Naive B cell (primary cell): ENCODE results near the gene IL6. TPM values are rescaled to one million over a fixed set of nuclear protein-coding genes. Genes with fewer than 3 reads are reported as not detected.

ENCODE experiments used
- ATAC-seq, 2 donors: fragments of 150-1000 bp; cut with Tn5 transposase; 2 replicates each; pipeline ENCODE4 v1.10.0; 2021; ENCODE audit warnings: low read depth in 2 of 2, mild to moderate bottlenecking in 2 of 2, moderate library complexity in 2 of 2
- DNase-seq: peaks from one replicate; pipeline ENCODE4 v3.0.0; 2022
- H3K27ac Mint-ChIP-seq, 6 donors: one replicate each; pipeline ENCODE4 v1.8.0; 2020 to 2022; ENCODE audit warnings: mild to moderate bottlenecking in 6 of 6, mixed read lengths in 6 of 6, moderate library complexity in 5 of 6, inconsistent platforms in 2 of 6
- H3K27me3 Mint-ChIP-seq, 3 donors: one replicate each; pipeline ENCODE4 v1.8.0; 2021 to 2022; ENCODE audit warnings: mixed read lengths in 3 of 3, mild to moderate bottlenecking in 1 of 3
- H3K36me3 Mint-ChIP-seq, 2 donors: one replicate each; pipeline ENCODE4 v1.8.0; 2020 to 2022; ENCODE audit warnings: mixed read lengths in 2 of 2, inconsistent platforms in 1 of 2, mild to moderate bottlenecking in 1 of 2
- H3K4me1 Mint-ChIP-seq, 3 donors: one replicate each; pipeline ENCODE4 v1.8.0; 2020 to 2022; ENCODE audit warnings: mixed read lengths in 3 of 3, inconsistent platforms in 1 of 3, mild to moderate bottlenecking in 1 of 3, moderate library complexity in 1 of 3
- H3K4me3 Mint-ChIP-seq, 8 donors: one replicate each; pipeline ENCODE4 v1.8.0; 2020 to 2022; ENCODE audit warnings: mild to moderate bottlenecking in 8 of 8, mixed read lengths in 8 of 8, moderate library complexity in 8 of 8, inconsistent platforms in 2 of 8
- H3K9me3 Mint-ChIP-seq, 7 donors: one replicate each; pipeline ENCODE4 v1.8.0; 2020 to 2022; ENCODE audit warnings: mixed read lengths in 7 of 7, mild to moderate bottlenecking in 5 of 7, inconsistent platforms in 2 of 7, moderate library complexity in 1 of 7
- polyA plus RNA-seq, 6 donors: library from polyadenylated mRNA; unstranded; fragments of 300-500 nt; fragmentation: Illumina TruSeq; gene quantifications; one replicate each; pipeline ENCODE4 v1.2.3, GENCODE V29; 2021; ENCODE audit warnings: low read depth in 6 of 6

The IL6 gene
- polyA plus RNA-seq, 6 donors from 2014 or later, result 6.1 to 35.9 (median 9.4) TPM

DNA sequence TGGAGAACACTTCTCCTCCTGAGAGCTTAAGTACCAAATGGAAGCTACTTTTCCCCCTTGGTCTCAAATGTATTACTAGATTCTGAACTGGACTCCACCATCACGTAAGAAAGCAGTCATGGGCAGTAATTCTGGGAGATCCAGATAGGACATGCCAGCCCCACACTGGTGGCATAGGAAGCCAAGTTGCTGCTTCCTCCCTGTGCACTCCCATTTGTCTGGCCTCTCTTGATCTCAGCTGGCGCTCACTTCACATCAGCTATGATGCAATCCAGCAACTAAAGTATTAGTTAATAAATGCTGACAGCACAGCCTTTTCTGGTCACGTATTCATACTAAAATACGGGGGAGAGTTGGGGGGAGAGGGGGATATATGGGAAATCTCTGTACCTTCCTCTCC is 3.4 kb upstream of the IL6 start:
- Mint-ChIP-seq H3K4me3 (peak overlapping the region; percentile 59 to 87 (median 68)), H3K4me1 (peaks cover 76 to 95% (median 84%) of the 10 kb centered on the region in 3 donors), H3K27me3 (no peaks in the 10 kb centered on the region), H3K9me3 (no peaks in the 10 kb centered on the region), H3K36me3 (no peaks in the 10 kb centered on the region), H3K27ac (peak overlapping the region; percentile 63 to 97 (median 91))
- ATAC-seq (no peak), DNase-seq (no peak)

DNA sequence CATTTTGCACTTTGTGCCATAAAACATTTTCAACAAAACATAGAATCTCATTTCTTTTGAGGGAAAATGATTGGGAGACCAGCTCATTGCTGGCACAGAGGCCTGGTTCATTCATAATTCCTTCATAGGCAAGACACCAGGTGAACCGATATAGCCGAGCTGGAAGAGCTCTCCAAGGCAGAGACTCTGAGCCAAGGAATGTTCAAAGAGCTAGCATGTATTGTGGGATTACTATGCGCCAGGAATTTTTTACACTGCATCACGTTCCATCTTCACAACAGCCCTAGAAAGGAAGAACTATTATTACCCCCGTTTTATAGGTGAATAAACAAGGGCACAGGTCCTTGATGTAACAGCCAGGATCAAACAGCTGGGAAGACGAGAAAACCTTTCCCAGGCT is 2.1 kb upstream of the IL6 start:
- ATAC-seq (no peak), DNase-seq (no peak)
- Mint-ChIP-seq H3K9me3 (no peaks in the 10 kb centered on the region), H3K27me3 (no peaks in the 10 kb centered on the region), H3K36me3 (peaks cover 0 to 8% of the 10 kb centered on the region in 2 donors), H3K4me3 (peak overlapping the region; percentile 23 to 95 (median 88)), H3K27ac (peak overlapping the region; percentile 53 to 99 (median 98)), H3K4me1 (peaks cover 68 to 93% (median 72%) of the 10 kb centered on the region in 3 donors)

DNA sequence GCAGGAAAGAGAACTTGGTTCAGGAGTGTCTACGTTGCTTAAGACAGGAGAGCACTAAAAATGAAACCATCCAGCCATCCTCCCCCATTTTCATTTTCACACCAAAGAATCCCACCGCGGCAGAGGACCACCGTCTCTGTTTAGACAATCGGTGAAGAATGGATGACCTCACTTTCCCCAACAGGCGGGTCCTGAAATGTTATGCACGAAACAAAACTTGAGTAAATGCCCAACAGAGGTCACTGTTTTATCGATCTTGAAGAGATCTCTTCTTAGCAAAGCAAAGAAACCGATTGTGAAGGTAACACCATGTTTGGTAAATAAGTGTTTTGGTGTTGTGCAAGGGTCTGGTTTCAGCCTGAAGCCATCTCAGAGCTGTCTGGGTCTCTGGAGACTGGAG is 1.4 kb upstream of the IL6 start:
- ATAC-seq, result no peak
- peak overlapping the region; percentile 89 to 99 (median 98) for H3K27ac Mint-ChIP-seq
- peaks cover 64 to 94% (median 73%) of the 10 kb centered on the region in 3 donors for H3K4me1 Mint-ChIP-seq
- H3K4me3 Mint-ChIP-seq, result peak overlapping the region; percentile 86 to 95 (median 92)
- DNase-seq, result no peak
- H3K9me3 Mint-ChIP-seq, result no peaks in the 10 kb centered on the region
- no peaks in the 10 kb centered on the region for H3K27me3 Mint-ChIP-seq
- peaks cover 0 to 9% of the 10 kb centered on the region in 2 donors for H3K36me3 Mint-ChIP-seq

DNA sequence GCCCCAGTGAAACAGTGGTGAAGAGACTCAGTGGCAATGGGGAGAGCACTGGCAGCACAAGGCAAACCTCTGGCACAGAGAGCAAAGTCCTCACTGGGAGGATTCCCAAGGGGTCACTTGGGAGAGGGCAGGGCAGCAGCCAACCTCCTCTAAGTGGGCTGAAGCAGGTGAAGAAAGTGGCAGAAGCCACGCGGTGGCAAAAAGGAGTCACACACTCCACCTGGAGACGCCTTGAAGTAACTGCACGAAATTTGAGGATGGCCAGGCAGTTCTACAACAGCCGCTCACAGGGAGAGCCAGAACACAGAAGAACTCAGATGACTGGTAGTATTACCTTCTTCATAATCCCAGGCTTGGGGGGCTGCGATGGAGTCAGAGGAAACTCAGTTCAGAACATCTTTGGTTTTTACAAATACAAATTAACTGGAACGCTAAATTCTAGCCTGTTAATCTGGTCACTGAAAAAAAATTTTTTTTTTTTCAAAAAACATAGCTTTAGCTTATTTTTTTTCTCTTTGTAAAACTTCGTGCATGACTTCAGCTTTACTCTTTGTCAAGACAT is 574 bp upstream of the IL6 start:
- H3K27ac Mint-ChIP-seq, result peak overlapping the region; percentile 89 to 99 (median 97)
- peak overlapping the region; percentile 86 to 95 (median 92) for H3K4me3 Mint-ChIP-seq
- ATAC-seq (peak; percentile 62 to 64), DNase-seq (peak; percentile 67)
- peaks cover 6 to 14% of the 10 kb centered on the region in 2 donors for H3K36me3 Mint-ChIP-seq
- peaks cover 63 to 95% (median 77%) of the 10 kb centered on the region in 3 donors for H3K4me1 Mint-ChIP-seq
- no peaks in the 10 kb centered on the region for H3K9me3 Mint-ChIP-seq
- no peaks in the 10 kb centered on the region for H3K27me3 Mint-ChIP-seq

DNA sequence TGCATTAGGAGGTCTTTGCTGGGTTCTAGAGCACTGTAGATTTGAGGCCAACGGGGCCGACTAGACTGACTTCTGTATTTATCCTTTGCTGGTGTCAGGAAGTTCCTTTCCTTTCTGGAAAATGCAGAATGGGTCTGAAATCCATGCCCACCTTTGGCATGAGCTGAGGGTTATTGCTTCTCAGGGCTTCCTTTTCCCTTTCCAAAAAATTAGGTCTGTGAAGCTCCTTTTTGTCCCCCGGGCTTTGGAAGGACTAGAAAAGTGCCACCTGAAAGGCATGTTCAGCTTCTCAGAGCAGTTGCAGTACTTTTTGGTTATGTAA is 675 bp downstream of the IL6 start:
- Mint-ChIP-seq H3K27ac (peak overlapping the region; percentile 66 to 99 (median 97)), H3K9me3 (no peaks in the 10 kb centered on the region), H3K27me3 (no peaks in the 10 kb centered on the region), H3K4me1 (peaks cover 55 to 83% (median 65%) of the 10 kb centered on the region in 3 donors), H3K36me3 (peaks cover 7 to 15% of the 10 kb centered on the region in 2 donors), H3K4me3 (peak overlapping the region; percentile 86 to 95 (median 92))
- no peak for DNase-seq
- no peak for ATAC-seq

DNA sequence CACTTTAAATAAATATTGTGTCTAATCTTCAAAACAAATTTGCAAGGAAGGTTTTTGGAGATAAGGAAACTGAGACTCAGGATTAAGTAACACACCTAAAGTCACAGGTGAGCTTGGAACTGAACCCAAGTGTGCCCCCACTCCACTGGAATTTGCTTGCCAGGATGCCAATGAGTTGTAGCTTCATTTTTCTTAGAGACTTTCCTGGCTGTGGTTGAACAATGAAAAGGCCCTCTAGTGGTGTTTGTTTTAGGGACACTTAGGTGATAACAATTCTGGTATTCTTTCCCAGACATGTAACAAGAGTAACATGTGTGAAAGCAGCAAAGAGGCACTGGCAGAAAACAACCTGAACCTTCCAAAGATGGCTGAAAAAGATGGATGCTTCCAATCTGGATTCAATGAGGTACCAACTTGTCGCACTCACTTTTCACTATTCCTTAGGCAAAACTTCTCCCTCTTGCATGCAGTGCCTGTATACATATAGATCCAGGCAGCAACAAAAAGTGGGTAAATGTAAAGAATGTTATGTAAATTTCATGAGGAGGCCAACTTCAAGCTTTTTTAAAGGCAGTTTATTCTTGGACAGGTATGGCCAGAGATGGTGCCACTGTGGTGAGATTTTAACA is 1.5 kb downstream of the IL6 start:
- ATAC-seq, result no peak
- Mint-ChIP-seq H3K27ac (peak overlapping the region in 4 of 6 donors; percentile 90 to 99 (median 98)), H3K4me3 (peak overlapping the region; percentile 38 to 95 (median 92)), H3K4me1 (peaks cover 47 to 75% (median 57%) of the 10 kb centered on the region in 3 donors), H3K9me3 (no peaks in the 10 kb centered on the region), H3K36me3 (peaks cover 7 to 15% of the 10 kb centered on the region in 2 donors), H3K27me3 (peaks cover 0 to under 1% (median 0%) of the 10 kb centered on the region in 3 donors)
- peak; percentile 44 for DNase-seq

DNA sequence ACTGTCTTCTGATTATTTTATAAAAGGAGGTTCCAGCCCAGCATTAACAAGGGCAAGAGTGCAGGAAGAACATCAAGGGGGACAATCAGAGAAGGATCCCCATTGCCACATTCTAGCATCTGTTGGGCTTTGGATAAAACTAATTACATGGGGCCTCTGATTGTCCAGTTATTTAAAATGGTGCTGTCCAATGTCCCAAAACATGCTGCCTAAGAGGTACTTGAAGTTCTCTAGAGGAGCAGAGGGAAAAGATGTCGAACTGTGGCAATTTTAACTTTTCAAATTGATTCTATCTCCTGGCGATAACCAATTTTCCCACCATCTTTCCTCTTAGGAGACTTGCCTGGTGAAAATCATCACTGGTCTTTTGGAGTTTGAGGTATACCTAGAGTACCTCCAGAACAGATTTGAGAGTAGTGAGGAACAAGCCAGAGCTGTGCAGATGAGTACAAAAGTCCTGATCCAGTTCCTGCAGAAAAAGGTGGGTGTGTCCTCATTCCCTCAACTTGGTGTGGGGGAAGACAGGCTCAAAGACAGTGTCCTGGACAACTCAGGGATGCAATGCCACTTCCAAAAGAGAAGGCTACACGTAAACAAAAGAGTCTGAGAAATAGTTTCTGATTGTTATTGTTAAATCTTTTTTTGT is 2.3 kb downstream of the IL6 start:
- no peak for DNase-seq
- Mint-ChIP-seq H3K36me3 (peaks cover 7 to 15% of the 10 kb centered on the region in 2 donors), H3K27ac (peak overlapping the region in 2 of 6 donors; percentile 50 to 61), H3K4me1 (peaks cover 41 to 67% (median 49%) of the 10 kb centered on the region in 3 donors), H3K4me3 (peak overlapping the region in 3 of 8 donors; percentile 41 to 95 (median 87)), H3K9me3 (no peaks in the 10 kb centered on the region), H3K27me3 (peaks cover under 1 to 8% (median 5%) of the 10 kb centered on the region in 3 donors)
- no peak for ATAC-seq

DNA sequence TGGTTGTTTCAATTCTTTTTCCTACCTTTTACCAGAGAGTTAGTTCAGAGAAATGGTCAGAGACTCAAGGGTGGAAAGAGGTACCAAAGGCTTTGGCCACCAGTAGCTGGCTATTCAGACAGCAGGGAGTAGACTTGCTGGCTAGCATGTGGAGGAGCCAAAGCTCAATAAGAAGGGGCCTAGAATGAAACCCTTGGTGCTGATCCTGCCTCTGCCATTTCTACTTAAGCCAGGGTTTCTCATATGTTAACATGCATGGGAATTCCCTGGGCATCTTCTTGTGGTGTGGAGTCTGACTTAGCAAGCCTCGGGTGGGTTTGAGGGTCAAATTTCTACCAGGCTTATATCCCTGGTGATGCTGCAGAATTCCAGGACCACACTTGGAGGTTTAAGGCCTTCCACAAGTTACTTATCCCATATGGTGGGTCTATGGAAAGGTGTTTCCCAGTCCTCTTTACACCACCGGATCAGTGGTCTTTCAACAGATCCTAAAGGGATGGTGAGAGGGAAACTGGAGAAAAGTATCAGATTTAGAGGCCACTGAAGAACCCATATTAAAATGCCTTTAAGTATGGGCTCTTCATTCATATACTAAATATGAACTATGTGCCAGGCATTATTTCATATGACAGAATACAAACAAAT is 3.2 kb downstream of the IL6 start:
- DNase-seq (no peak), ATAC-seq (no peak)
- H3K4me1 Mint-ChIP-seq, result peaks cover 34 to 58% (median 42%) of the 10 kb centered on the region in 3 donors
- peaks cover 7 to 15% of the 10 kb centered on the region in 2 donors for H3K36me3 Mint-ChIP-seq
- peak overlapping the region in 2 of 8 donors; percentile 56 to 87 for H3K4me3 Mint-ChIP-seq
- peaks cover 5 to 13% (median 8%) of the 10 kb centered on the region in 3 donors for H3K27me3 Mint-ChIP-seq
- H3K27ac Mint-ChIP-seq, result peak overlapping the region in 3 of 6 donors; percentile 61 to 80 (median 74)
- H3K9me3 Mint-ChIP-seq, result peaks cover 0 to 1% (median 0%) of the 10 kb centered on the region in 7 donors

DNA sequence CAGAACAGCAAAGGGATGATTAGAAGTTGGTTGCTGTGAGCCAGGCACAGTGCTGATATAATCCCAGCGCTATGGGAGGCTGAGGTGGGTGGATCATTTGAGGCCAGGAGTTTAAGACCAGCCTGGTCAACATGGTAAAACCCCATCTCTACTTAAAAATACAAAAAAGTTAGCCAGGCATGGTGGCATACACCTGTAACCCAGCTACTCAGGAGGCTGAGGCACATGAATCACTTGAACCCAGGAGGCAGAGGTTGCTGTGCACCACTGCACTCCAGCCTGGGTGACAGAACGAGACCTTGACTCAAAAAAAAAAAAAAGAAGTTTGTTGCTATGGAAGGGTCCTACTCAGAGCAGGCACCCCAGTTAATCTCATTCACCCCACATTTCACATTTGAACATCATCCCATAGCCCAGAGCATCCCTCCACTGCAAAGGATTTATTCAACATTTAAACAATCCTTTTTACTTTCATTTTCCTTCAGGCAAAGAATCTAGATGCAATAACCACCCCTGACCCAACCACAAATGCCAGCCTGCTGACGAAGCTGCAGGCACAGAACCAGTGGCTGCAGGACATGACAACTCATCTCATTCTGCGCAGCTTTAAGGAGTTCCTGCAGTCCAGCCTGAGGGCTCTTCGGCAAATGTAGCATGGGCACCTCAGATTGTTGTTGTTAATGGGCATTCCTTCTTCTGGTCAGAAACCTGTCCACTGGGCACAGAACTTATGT is 4.1 kb downstream of the IL6 start:
- H3K27ac Mint-ChIP-seq, result peak overlapping the region in 5 of 6 donors; percentile 63 to 90 (median 80)

DNA sequence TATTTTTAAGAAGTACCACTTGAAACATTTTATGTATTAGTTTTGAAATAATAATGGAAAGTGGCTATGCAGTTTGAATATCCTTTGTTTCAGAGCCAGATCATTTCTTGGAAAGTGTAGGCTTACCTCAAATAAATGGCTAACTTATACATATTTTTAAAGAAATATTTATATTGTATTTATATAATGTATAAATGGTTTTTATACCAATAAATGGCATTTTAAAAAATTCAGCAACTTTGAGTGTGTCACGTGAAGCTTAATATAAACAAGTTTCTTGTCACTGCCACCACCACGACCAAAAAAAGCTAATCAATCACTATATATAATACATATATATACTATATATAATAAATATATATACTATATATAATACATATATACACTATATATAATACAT is 4.8 kb downstream of the IL6 start:
- H3K36me3 Mint-ChIP-seq, result peaks cover 18% of the 10 kb centered on the region in 2 donors
- H3K4me1 Mint-ChIP-seq, result peaks cover 20 to 43% (median 29%) of the 10 kb centered on the region in 3 donors
- DNase-seq (no peak), ATAC-seq (no peak)
- H3K4me3 Mint-ChIP-seq, result no peak overlapping the region
- no peak overlapping the region for H3K27ac Mint-ChIP-seq
- H3K27me3 Mint-ChIP-seq, result peaks cover 10 to 25% (median 18%) of the 10 kb centered on the region in 3 donors
- peaks cover under 1 to 7% (median 5%) of the 10 kb centered on the region in 7 donors for H3K9me3 Mint-ChIP-seq

More for the DNA sequence above, 4.1 kb downstream of the IL6 start:
- Mint-ChIP-seq H3K27me3 (peaks cover 5 to 18% (median 11%) of the 10 kb centered on the region in 3 donors), H3K4me3 (peak overlapping the region; percentile 4 to 78 (median 34)), H3K9me3 (peaks cover 0 to 2% (median 0%) of the 10 kb centered on the region in 7 donors), H3K36me3 (peaks cover 11 to 15% of the 10 kb centered on the region in 2 donors), H3K4me1 (peaks cover 25 to 49% (median 36%) of the 10 kb centered on the region in 3 donors)
- ATAC-seq, result no peak
- DNase-seq, result no peak

DNA sequence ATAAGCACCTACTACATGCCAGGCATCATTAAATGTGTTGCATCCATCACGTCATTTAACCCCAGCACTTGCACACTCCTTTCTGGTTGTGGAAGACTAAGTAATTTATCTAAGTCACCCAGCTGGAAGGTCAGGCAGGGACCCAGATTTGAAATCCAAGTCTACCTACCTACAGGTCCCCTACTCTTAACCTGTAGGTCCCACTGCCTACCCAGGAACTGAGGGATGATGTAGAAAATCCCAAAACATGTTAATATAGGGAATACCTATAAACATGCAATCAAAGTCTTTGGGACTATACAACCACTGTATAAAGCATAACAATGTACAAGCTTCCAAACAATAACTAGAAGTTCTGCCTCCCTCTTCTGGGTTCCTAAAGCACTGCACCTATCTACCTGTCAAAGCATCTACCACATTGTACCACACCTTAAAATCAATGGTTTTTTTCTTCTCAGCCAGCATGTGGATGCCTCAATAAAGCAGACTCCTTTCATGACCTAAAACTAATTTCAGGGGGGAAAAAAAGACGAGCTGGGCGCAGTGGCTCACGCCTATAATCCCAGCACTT is 5.6 kb downstream of the IL6 start:
- Mint-ChIP-seq H3K36me3 (peaks cover 20 to 27% of the 10 kb centered on the region in 2 donors), H3K4me1 (peaks cover 13 to 37% (median 20%) of the 10 kb centered on the region in 3 donors), H3K4me3 (no peak overlapping the region), H3K27me3 (peaks cover 16 to 34% (median 27%) of the 10 kb centered on the region in 3 donors), H3K9me3 (peaks cover 5 to 15% (median 10%) of the 10 kb centered on the region in 7 donors), H3K27ac (peak overlapping the region in 2 of 6 donors; percentile 41 to 60)
- ATAC-seq (peak; percentile 50 to 54), DNase-seq (no peak)

DNA sequence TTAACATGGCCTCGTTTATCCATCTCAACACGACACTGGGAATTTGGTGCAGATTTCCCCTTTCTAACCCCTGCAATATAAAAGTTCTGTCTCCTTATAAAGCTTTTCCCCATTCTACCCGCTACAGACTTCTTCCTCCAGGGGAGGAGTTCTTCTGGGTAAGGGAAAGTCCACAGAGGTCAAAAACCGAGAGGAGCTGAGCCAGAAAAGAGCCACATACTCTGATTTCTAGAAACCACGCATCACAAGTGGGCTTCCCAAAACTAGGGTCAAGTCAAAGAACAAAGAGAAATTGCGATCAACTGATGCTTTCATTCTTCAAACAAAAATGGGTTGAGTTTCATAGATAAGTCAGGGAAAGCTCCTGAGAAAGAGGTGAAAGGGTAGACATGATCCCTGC is 6.8 kb downstream of the IL6 start:
- Mint-ChIP-seq H3K27ac (no peak overlapping the region), H3K4me1 (peaks cover 9 to 25% (median 11%) of the 10 kb centered on the region in 3 donors), H3K9me3 (peaks cover 5 to 17% (median 10%) of the 10 kb centered on the region in 7 donors), H3K4me3 (no peak overlapping the region), H3K36me3 (peaks cover 20 to 30% of the 10 kb centered on the region in 2 donors), H3K27me3 (peaks cover 16 to 41% (median 33%) of the 10 kb centered on the region in 3 donors)
- DNase-seq (no peak), ATAC-seq (no peak)
